SK-N-SH treated with all-trans-retinoic acid at 6 μM for 48 hours (cell line): ENCODE results near the gene TNK1.

ENCODE experiments used
- BACH2 ChIP-seq: fragments of 250-450 bp; sonication (Bioruptor Pico); IDR thresholded peaks from 2 replicates; pipeline ENCODE4 v1.9.0; 2021; ENCODE audit warnings: mild to moderate bottlenecking, borderline replicate concordance
- GLIS3 ChIP-seq: fragments of 250-450 bp; sonication (Bioruptor Pico); IDR thresholded peaks from 2 replicates; pipeline ENCODE4 v1.5.0; 2020; ENCODE audit warnings: mild to moderate bottlenecking, moderate library complexity
- ISL1 ChIP-seq: fragments of 250-450 bp; sonication (Bioruptor Pico); IDR thresholded peaks from 2 replicates; pipeline ENCODE4 v2.1.2; 2022; ENCODE audit warnings: mild to moderate bottlenecking, moderate library complexity
- OSR1 ChIP-seq: fragments of 250-450 bp; sonication (Bioruptor Pico); IDR thresholded peaks from 2 replicates; pipeline ENCODE4 v1.8.0; 2022; ENCODE audit warnings: moderate library complexity, mild to moderate bottlenecking, inconsistent platforms
- PPARA ChIP-seq: fragments of 250-450 bp; sonication (Bioruptor Pico); IDR thresholded peaks from 2 replicates; pipeline ENCODE4 v1.5.0; 2020; ENCODE audit warnings: mild to moderate bottlenecking, borderline replicate concordance
- RARB ChIP-seq: fragments of 250-450 bp; sonication (Bioruptor Pico); IDR thresholded peaks from 2 replicates; pipeline ENCODE4 v1.8.0; 2021; ENCODE audit warnings: mild to moderate bottlenecking, moderate library complexity
- ZFP30 ChIP-seq: fragments of 450-650 bp; formaldehyde crosslinking; IDR thresholded peaks from 2 replicates; pipeline ENCODE4 v1.5.0; 2022; ENCODE audit warnings: mild to moderate bottlenecking, moderate library complexity
- TF ChIP-seq, protein P1 (sequence below): fragments of 250-450 bp; sonication (Bioruptor Pico); IDR thresholded peaks from 2 replicates; pipeline ENCODE4 v1.5.1; 2020; ENCODE audit warnings: low read depth, mild to moderate bottlenecking, moderate library complexity
- TF ChIP-seq, protein P2 (sequence below): fragments of 250-450 bp; sonication (Bioruptor Pico); IDR thresholded peaks from 2 replicates; pipeline ENCODE4 v1.8.0; 2021; ENCODE audit warnings: low read depth, mild to moderate bottlenecking, moderate library complexity, borderline replicate concordance

DNA sequence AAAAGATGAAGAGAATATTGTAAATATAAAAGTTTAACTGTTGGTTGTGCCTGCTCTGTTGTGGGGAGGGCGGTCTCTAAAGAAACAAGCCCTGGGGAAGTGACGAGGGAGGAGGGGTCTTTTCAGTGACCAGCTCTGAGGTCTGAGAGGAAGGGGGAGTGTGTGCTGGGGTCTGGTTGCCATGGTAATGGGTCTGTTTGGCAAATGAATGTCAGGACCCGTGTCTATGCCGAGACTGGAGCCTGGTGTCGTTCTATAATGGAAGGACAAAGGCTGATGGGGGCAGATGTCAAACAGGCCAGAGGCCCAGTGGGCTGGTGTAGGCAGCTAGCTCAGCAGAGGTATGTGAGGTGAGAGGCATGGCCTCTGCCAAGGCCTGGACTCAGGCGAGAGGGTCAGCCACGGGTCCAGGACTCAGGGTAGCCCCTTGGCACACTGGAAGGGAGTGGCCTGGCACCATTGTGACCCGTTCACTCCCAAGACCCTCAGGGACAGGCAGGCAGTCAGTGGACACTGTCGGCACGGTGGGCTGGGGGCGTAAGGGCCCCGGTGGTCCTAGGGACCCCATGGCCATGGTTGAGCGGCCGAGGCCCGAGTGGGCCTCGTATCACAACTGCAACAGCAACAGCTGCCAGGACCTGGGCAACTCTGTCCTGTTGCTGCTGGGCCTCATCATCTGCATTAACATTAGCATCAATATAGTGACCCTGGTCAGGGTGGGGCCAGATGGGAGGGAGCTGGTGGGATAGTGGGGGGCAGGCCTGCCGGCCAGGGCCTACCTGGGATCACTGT, 39.1 kb downstream of the TNK1 start, which contains the start of gene SPEM1:
- TF ChIP-seq PPARA (CRISPR knock-in tag) (no peak), ISL1 (CRISPR knock-in tag) (no peak), ZFP30 (CRISPR knock-in tag) (no peak), BACH2 (CRISPR knock-in tag) (no peak), OSR1 (no peak), RARB (CRISPR knock-in tag) (no peak), GLIS3 (no peak)
- TF ChIP-seq, protein P1, sequence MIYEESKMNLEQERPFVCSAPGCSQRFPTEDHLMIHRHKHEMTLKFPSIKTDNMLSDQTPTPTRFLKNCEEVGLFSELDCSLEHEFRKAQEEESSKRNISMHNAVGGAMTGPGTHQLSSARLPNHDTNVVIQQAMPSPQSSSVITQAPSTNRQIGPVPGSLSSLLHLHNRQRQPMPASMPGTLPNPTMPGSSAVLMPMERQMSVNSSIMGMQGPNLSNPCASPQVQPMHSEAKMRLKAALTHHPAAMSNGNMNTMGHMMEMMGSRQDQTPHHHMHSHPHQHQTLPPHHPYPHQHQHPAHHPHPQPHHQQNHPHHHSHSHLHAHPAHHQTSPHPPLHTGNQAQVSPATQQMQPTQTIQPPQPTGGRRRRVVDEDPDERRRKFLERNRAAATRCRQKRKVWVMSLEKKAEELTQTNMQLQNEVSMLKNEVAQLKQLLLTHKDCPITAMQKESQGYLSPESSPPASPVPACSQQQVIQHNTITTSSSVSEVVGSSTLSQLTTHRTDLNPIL, result no peak
- TF ChIP-seq, protein P2, sequence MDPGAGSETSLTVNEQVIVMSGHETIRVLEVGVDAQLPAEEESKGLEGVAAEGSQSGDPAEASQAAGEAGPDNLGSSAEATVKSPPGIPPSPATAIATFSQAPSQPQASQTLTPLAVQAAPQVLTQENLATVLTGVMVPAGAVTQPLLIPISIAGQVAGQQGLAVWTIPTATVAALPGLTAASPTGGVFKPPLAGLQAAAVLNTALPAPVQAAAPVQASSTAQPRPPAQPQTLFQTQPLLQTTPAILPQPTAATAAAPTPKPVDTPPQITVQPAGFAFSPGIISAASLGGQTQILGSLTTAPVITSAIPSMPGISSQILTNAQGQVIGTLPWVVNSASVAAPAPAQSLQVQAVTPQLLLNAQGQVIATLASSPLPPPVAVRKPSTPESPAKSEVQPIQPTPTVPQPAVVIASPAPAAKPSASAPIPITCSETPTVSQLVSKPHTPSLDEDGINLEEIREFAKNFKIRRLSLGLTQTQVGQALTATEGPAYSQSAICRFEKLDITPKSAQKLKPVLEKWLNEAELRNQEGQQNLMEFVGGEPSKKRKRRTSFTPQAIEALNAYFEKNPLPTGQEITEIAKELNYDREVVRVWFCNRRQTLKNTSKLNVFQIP (CRISPR knock-in tag), result no peak
